Left hindlimb (tissue), 1 donor: Measurements from ENCODE around the gene PCNA.
A peak's percentile ranks its signal among the peaks of the same experiment; 100 is the strongest.

Experiments used
- DNase-seq: peaks from one replicate; pipeline ENCODE4 v3.0.0-alpha.2; 2018

The PCNA gene

GRCh38 chr20:5119435-5120184, at the start of gene PCNA:
Gene PCNA, minus strand, starts transcription at chr20:5119958. Its CDS starts 160 bp downstream, at chr20:5119798.
- peak; percentile 97 for DNase-seq

GRCh38 chr20:5168651-5169396, 49.1 kb upstream of the PCNA start:
- DNase-seq: no peak

- DNase-seq: no peak
Observed at GRCh38 chr20:5164645-5165625, 45.2 kb upstream of the PCNA start.

- DNase-seq: no peak
Observed at GRCh38 chr20:5161536-5162164, 41.9 kb upstream of the PCNA start.

GRCh38 chr20:5160882-5161281, 41.1 kb upstream of the PCNA start:
- no peak for DNase-seq

GRCh38 chr20:5159928-5160327, 40.2 kb upstream of the PCNA start:
- DNase-seq: no peak

GRCh38 chr20:5156675-5157448, 37.1 kb upstream of the PCNA start:
- DNase-seq: no peak

GRCh38 chr20:5155404-5155803, 35.6 kb upstream of the PCNA start:
- no peak for DNase-seq

GRCh38 chr20:5154543-5154925, 34.8 kb upstream of the PCNA start:
- no peak for DNase-seq

- DNase-seq: no peak
Observed at GRCh38 chr20:5153612-5154542, 34.1 kb upstream of the PCNA start.

GRCh38 chr20:5153152-5153467, 33.4 kb upstream of the PCNA start:
- no peak for DNase-seq

GRCh38 chr20:5150226-5151076, 30.7 kb upstream of the PCNA start:
- DNase-seq: no peak

- DNase-seq: no peak
Observed at GRCh38 chr20:5149892-5150225, 30.1 kb upstream of the PCNA start.

GRCh38 chr20:5148581-5148980, 28.8 kb upstream of the PCNA start:
- no peak for DNase-seq

GRCh38 chr20:5146871-5147592, 27.3 kb upstream of the PCNA start:
- no peak for DNase-seq

GRCh38 chr20:5146099-5146668, 26.4 kb upstream of the PCNA start:
- DNase-seq: no peak

- no peak for DNase-seq
Observed at GRCh38 chr20:5145365-5146098, 25.8 kb upstream of the PCNA start.

- DNase-seq: no peak
Observed at GRCh38 chr20:5143851-5144250, 24.1 kb upstream of the PCNA start.
